Activated CD4-positive, alpha-beta T cell treated with anti-CD3 and anti-CD28 coated beads, Interleukin-2, amount 10 ng/mL, durations not matched to agents 24 days and 14 days (primary cell): ENCODE results near the gene SMURF2. TPM values are rescaled to one million over a fixed set of nuclear protein-coding genes. Genes with fewer than 3 reads are reported as not detected.

Source experiments
- DNase-seq: peaks from one replicate; pipeline ENCODE4 v3.0.0; 2022
- H3K27ac Mint-ChIP-seq: one replicate; pipeline ENCODE4 v1.8.0; 2022; ENCODE audit warnings: mild to moderate bottlenecking, mixed read lengths
- H3K27me3 Mint-ChIP-seq: one replicate; pipeline ENCODE4 v1.8.0; 2022; ENCODE audit warnings: mixed read lengths
- H3K36me3 Mint-ChIP-seq: one replicate; pipeline ENCODE4 v1.8.0; 2022; ENCODE audit warnings: low read depth, mild to moderate bottlenecking, mixed read lengths
- H3K4me1 Mint-ChIP-seq: one replicate; pipeline ENCODE4 v1.8.0; 2021; ENCODE audit warnings: mixed read lengths
- H3K4me3 Mint-ChIP-seq: one replicate; pipeline ENCODE4 v1.8.0; 2022; ENCODE audit warnings: mild to moderate bottlenecking, moderate library complexity, mixed read lengths
- H3K9me3 Mint-ChIP-seq: one replicate; pipeline ENCODE4 v1.8.0; 2021; ENCODE audit warnings: mixed read lengths
- intact Hi-C: fragments of 100-400 bp; cut with micrococcal nuclease; formaldehyde crosslinking; loops from one replicate; pipeline ENCODE4 v1.15.1; 2023
- total RNA-seq: library from RNA; stranded (reverse); gene quantifications from 2 replicates; pipeline ENCODE4 v1.2.3, GENCODE V29; 2022

Gene SMURF2
- 10.3 and 11.3 TPM in 2 replicates for total RNA-seq

- Mint-ChIP-seq H3K27me3 (no peaks in the 10 kb centered on the region), H3K27ac (peak within 1 kb of the TSS; percentile 95), H3K36me3 (peaks cover 6% of the 10 kb centered on the region), H3K4me3 (peak within 1 kb of the TSS; percentile 96), H3K4me1 (peaks cover 26% of the 10 kb centered on the region), H3K9me3 (no peaks in the 10 kb centered on the region)
- intact Hi-C loops, result loop anchor here (2.0 to 5.0 kb wide), 3 partner anchors 75 to 240 kb away; partner anchors contain the start of genes CEP95 and DDX5
- peak; percentile 94 for DNase-seq
Measured at GRCh38 chr17:64661976-64662773, at the start of gene SMURF2. Gene SMURF2 (minus strand): TSS chr17:64662307. CDS start chr17:64661880, 427 bp downstream.

- intact Hi-C loops, result no loop called here
- Mint-ChIP-seq H3K4me3 (peak overlapping the region; percentile 37), H3K27me3 (peaks cover 12% of the 10 kb centered on the region), H3K36me3 (no peaks in the 10 kb centered on the region), H3K9me3 (no peaks in the 10 kb centered on the region), H3K4me1 (peaks cover 59% of the 10 kb centered on the region), H3K27ac (peak overlapping the region; percentile 61)
- no peak for DNase-seq
Measured at GRCh38 chr17:64709481-64709880, 47.4 kb upstream of the SMURF2 start.

DNA sequence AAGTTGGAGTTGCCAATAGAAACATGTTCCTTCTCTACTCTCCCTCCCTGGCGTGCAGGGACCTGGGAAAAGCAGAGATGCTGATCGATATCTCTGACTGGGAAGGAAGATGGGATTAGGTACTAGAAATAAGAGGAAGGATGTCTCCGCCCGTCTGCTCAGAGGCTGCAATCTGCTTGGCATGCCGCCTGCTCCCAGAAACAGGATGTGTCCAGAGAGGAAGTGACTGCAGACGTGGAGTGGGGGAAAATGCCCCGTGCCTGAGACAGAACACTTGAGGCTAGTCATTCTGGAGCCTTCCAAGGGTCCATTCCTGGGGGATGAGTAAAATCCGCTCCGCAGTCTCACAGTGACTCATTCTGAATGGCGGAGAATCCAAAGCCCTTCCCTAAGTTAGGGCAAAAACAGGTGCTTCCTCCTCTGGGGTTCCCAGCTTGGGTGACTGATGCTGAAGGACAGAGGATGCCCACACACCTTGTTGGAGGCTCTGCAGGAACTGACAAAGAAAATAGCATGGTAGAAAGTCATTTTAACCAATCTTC lies 45.0 kb upstream of the SMURF2 start:
- no peak for DNase-seq
- H3K27ac Mint-ChIP-seq, result no peak overlapping the region

GRCh38 chr17:64706224-64707049 lies 44.3 kb upstream of the SMURF2 start:
- H3K9me3 Mint-ChIP-seq, result no peaks in the 10 kb centered on the region
- no peaks in the 10 kb centered on the region for H3K36me3 Mint-ChIP-seq
- no peak overlapping the region for H3K4me3 Mint-ChIP-seq
- H3K27ac Mint-ChIP-seq, result no peak overlapping the region
- DNase-seq, result no peak
- intact Hi-C loops, result no loop called here
- H3K4me1 Mint-ChIP-seq, result peaks cover 41% of the 10 kb centered on the region
- peaks cover 12% of the 10 kb centered on the region for H3K27me3 Mint-ChIP-seq

More for the DNA sequence above, 45.0 kb upstream of the SMURF2 start:
- H3K4me1 Mint-ChIP-seq, result peaks cover 45% of the 10 kb centered on the region
- H3K9me3 Mint-ChIP-seq, result no peaks in the 10 kb centered on the region
- intact Hi-C loops, result no loop called here
- H3K4me3 Mint-ChIP-seq, result no peak overlapping the region
- no peaks in the 10 kb centered on the region for H3K36me3 Mint-ChIP-seq
- H3K27me3 Mint-ChIP-seq, result peaks cover 12% of the 10 kb centered on the region

DNA sequence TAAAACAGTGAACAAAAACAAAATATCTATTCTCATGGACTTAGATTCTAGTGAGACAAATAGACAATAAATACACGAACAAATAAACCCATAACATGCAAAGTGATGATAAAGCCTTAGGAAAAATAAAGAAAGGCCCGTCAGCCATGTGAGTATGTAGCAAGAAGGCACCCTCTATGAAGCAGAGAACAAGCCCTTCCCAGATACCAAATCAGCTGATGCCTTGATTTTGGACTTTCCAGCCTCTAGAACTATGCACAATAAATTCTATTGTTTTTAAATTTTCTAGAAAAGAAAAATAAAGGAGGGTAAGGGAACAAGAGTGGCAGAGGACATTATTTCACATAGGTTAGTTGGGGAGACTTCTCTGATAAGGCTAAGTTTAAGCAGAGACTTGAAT lies 40.7 kb upstream of the SMURF2 start:
- intact Hi-C loops, result no loop called here
- no peaks in the 10 kb centered on the region for H3K9me3 Mint-ChIP-seq
- H3K36me3 Mint-ChIP-seq, result no peaks in the 10 kb centered on the region
- peaks cover 15% of the 10 kb centered on the region for H3K4me1 Mint-ChIP-seq
- no peak overlapping the region for H3K4me3 Mint-ChIP-seq
- H3K27ac Mint-ChIP-seq, result no peak overlapping the region
- H3K27me3 Mint-ChIP-seq, result peaks cover 13% of the 10 kb centered on the region
- DNase-seq, result no peak

DNA sequence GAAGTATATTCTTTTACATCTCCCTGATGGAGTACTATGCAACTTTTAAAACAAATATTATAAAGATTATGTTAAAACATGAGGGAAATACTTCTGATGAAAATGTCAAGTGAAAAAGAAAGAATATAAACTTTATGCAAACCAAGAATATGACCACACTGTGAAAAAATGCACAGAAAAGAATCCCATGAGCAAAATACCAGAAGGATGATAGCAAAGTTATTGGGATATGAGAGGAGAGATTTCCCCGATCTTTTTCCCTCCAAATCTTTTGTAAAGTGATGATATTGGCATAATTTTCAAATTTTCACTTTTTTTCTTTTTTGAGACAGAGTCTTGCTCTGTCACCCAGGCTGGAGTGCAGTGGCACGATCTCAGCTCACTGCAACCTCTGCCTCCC lies 36.6 kb upstream of the SMURF2 start:
- intact Hi-C loops, result no loop called here
- Mint-ChIP-seq H3K36me3 (no peaks in the 10 kb centered on the region), H3K27ac (no peak overlapping the region), H3K4me1 (peaks cover 2% of the 10 kb centered on the region), H3K9me3 (no peaks in the 10 kb centered on the region), H3K27me3 (peaks cover 8% of the 10 kb centered on the region), H3K4me3 (no peak overlapping the region)
- no peak for DNase-seq

- H3K4me3 Mint-ChIP-seq, result no peak overlapping the region
- H3K27ac Mint-ChIP-seq, result no peak overlapping the region
- H3K4me1 Mint-ChIP-seq, result peaks cover 2% of the 10 kb centered on the region
- no peaks in the 10 kb centered on the region for H3K36me3 Mint-ChIP-seq
- no peaks in the 10 kb centered on the region for H3K9me3 Mint-ChIP-seq
- no peak for DNase-seq
- peaks cover 6% of the 10 kb centered on the region for H3K27me3 Mint-ChIP-seq
- intact Hi-C loops, result no loop called here
Measured at GRCh38 chr17:64694207-64694606, 32.1 kb upstream of the SMURF2 start.

- H3K9me3 Mint-ChIP-seq, result no peaks in the 10 kb centered on the region
- no peak overlapping the region for H3K27ac Mint-ChIP-seq
- no peak for DNase-seq
- no peaks in the 10 kb centered on the region for H3K36me3 Mint-ChIP-seq
- intact Hi-C loops, result no loop called here
- peaks cover 2% of the 10 kb centered on the region for H3K4me1 Mint-ChIP-seq
- no peak overlapping the region for H3K4me3 Mint-ChIP-seq
- peaks cover 6% of the 10 kb centered on the region for H3K27me3 Mint-ChIP-seq
Measured at GRCh38 chr17:64692187-64692586, 30.1 kb upstream of the SMURF2 start.

- intact Hi-C loops, result no loop called here
- DNase-seq, result no peak
- Mint-ChIP-seq H3K27ac (no peak overlapping the region), H3K27me3 (peaks cover 2% of the 10 kb centered on the region), H3K4me1 (no peaks in the 10 kb centered on the region), H3K36me3 (no peaks in the 10 kb centered on the region), H3K9me3 (no peaks in the 10 kb centered on the region), H3K4me3 (no peak overlapping the region)
Measured at GRCh38 chr17:64689106-64689505, 27.0 kb upstream of the SMURF2 start.

- Mint-ChIP-seq H3K4me3 (no peak overlapping the region), H3K9me3 (no peaks in the 10 kb centered on the region), H3K27ac (no peak overlapping the region), H3K27me3 (no peaks in the 10 kb centered on the region), H3K4me1 (no peaks in the 10 kb centered on the region), H3K36me3 (no peaks in the 10 kb centered on the region)
- DNase-seq, result no peak
- intact Hi-C loops, result no loop called here
Measured at GRCh38 chr17:64688481-64688880, 26.4 kb upstream of the SMURF2 start.

DNA sequence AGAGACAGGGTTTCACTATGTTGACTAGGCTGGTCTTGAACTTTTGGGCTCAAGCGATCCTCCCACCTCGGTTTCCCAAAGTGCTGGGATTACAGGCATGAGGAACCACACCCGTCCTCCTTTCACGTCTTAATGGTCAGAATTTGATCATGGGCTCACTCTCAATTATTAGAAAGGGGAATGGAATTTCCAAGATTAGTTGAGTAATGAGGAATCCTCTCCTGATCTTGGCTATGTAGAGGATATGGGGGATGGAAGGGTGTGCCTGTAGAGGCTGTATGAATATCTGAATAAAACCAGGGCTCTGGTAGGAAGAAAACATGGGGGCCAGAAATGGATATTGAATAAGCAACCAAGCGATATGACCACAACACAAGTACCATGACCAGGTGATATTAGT lies 25.9 kb upstream of the SMURF2 start:
- Mint-ChIP-seq H3K27ac (no peak overlapping the region), H3K9me3 (no peaks in the 10 kb centered on the region), H3K4me3 (no peak overlapping the region), H3K27me3 (no peaks in the 10 kb centered on the region), H3K4me1 (no peaks in the 10 kb centered on the region), H3K36me3 (no peaks in the 10 kb centered on the region)
- DNase-seq, result no peak
- intact Hi-C loops, result no loop called here

GRCh38 chr17:64687376-64687775 lies 25.3 kb upstream of the SMURF2 start:
- intact Hi-C loops, result no loop called here
- no peaks in the 10 kb centered on the region for H3K4me1 Mint-ChIP-seq
- no peaks in the 10 kb centered on the region for H3K9me3 Mint-ChIP-seq
- H3K4me3 Mint-ChIP-seq, result no peak overlapping the region
- no peaks in the 10 kb centered on the region for H3K36me3 Mint-ChIP-seq
- no peak for DNase-seq
- H3K27ac Mint-ChIP-seq, result no peak overlapping the region
- no peaks in the 10 kb centered on the region for H3K27me3 Mint-ChIP-seq

GRCh38 chr17:64686705-64687104 lies 24.6 kb upstream of the SMURF2 start:
- no peak overlapping the region for H3K4me3 Mint-ChIP-seq
- intact Hi-C loops, result no loop called here
- H3K27ac Mint-ChIP-seq, result no peak overlapping the region
- H3K27me3 Mint-ChIP-seq, result no peaks in the 10 kb centered on the region
- no peaks in the 10 kb centered on the region for H3K9me3 Mint-ChIP-seq
- no peak for DNase-seq
- H3K36me3 Mint-ChIP-seq, result no peaks in the 10 kb centered on the region
- H3K4me1 Mint-ChIP-seq, result no peaks in the 10 kb centered on the region

- H3K27ac Mint-ChIP-seq, result no peak overlapping the region
- H3K36me3 Mint-ChIP-seq, result no peaks in the 10 kb centered on the region
- H3K27me3 Mint-ChIP-seq, result no peaks in the 10 kb centered on the region
- H3K4me1 Mint-ChIP-seq, result no peaks in the 10 kb centered on the region
- H3K4me3 Mint-ChIP-seq, result no peak overlapping the region
- intact Hi-C loops, result no loop called here
- no peaks in the 10 kb centered on the region for H3K9me3 Mint-ChIP-seq
- DNase-seq, result no peak
Measured at GRCh38 chr17:64685705-64686104, 23.6 kb upstream of the SMURF2 start.
